Mesothelial cell of epicardium (in vitro differentiated cells): Measurements from ENCODE around the gene ATP9A. TPM values are rescaled to one million over a fixed set of nuclear protein-coding genes. Genes with fewer than 3 reads are reported as not detected.
A peak's percentile ranks its signal among the peaks of the same experiment; 100 is the strongest.

Experiments
- DNase-seq, 2 experiments: peaks; one replicate each; pipeline ENCODE4 v3.0.0; 2021; ENCODE audit warnings: low spot score in 2 of 2; ENCODE audit not compliant: unreplicated experiment in 2 of 2
- H3K27ac Mint-ChIP-seq: 2 replicates; pipeline ENCODE4 v1.8.0; 2021; ENCODE audit warnings: mixed read lengths
- H3K27me3 Mint-ChIP-seq: 2 replicates; pipeline ENCODE4 v1.8.0; 2021; ENCODE audit warnings: low read depth, mixed read lengths
- H3K36me3 Mint-ChIP-seq: 2 replicates; pipeline ENCODE4 v1.8.0; 2021; ENCODE audit warnings: mixed read lengths
- H3K4me1 Mint-ChIP-seq: 2 replicates; pipeline ENCODE4 v1.8.0; 2021; ENCODE audit warnings: mixed read lengths
- H3K4me3 Mint-ChIP-seq: 2 replicates; pipeline ENCODE4 v1.8.0; 2021; ENCODE audit warnings: mild to moderate bottlenecking, moderate library complexity, mixed read lengths
- H3K9me3 Mint-ChIP-seq: 2 replicates; pipeline ENCODE4 v1.8.0; 2021; ENCODE audit warnings: mixed read lengths
- CTCF ChIP-seq: fragments of 200-600 bp; sonication (generic); IDR thresholded peaks from one replicate; pipeline ENCODE4 v1.5.0; 2021; ENCODE audit warnings: antibody characterized with exemption; ENCODE audit not compliant: unreplicated experiment
- total RNA-seq: library from RNA; stranded (reverse); gene quantifications from 3 replicates; pipeline ENCODE4 v1.2.1, GENCODE V29; 2021

Gene ATP9A
- total RNA-seq, 1 donor from 2014 or later = 80.0 TPM

GRCh38 chr20:51720384-51720783 lies 47.8 kb downstream of the ATP9A start:
- Mint-ChIP-seq H3K4me1 (peaks cover 6% of the 10 kb centered on the region), H3K27ac (no peak overlapping the region), H3K4me3 (no peak overlapping the region), H3K9me3 (peaks cover 4% of the 10 kb centered on the region), H3K27me3 (no peaks in the 10 kb centered on the region), H3K36me3 (peaks cover 23% of the 10 kb centered on the region)
- no peak for TF ChIP-seq CTCF
- no peak for DNase-seq

DNA sequence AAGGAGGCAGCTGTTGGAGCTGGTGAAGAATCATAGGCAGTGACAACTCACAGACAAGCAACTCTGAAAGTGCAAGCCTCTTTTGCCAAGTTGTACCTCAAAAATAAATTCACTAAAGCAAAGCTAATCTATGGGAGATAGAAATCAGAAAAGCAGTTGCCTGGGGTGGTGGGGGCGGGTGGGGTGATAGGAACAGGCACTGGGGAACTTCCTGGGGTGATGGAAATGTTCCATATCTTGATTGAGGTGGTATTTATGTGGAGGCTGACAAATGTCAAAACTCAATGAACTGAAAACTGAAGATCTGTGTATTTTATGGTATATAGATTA lies 52.4 kb downstream of the ATP9A start:
- peaks cover 7% of the 10 kb centered on the region for H3K36me3 Mint-ChIP-seq
- DNase-seq = no peak
- no peaks in the 10 kb centered on the region for H3K27me3 Mint-ChIP-seq
- TF ChIP-seq CTCF = no peak
- no peaks in the 10 kb centered on the region for H3K9me3 Mint-ChIP-seq
- H3K4me3 Mint-ChIP-seq = no peak overlapping the region
- peaks cover 12% of the 10 kb centered on the region for H3K4me1 Mint-ChIP-seq
- peak overlapping the region; percentile 74 for H3K27ac Mint-ChIP-seq

GRCh38 chr20:51715163-51715855 lies 52.9 kb downstream of the ATP9A start:
- no peak for TF ChIP-seq CTCF
- H3K4me1 Mint-ChIP-seq = peaks cover 12% of the 10 kb centered on the region
- peak overlapping the region; percentile 74 for H3K27ac Mint-ChIP-seq
- no peak for DNase-seq
- no peaks in the 10 kb centered on the region for H3K9me3 Mint-ChIP-seq
- H3K36me3 Mint-ChIP-seq = peaks cover 12% of the 10 kb centered on the region
- no peaks in the 10 kb centered on the region for H3K27me3 Mint-ChIP-seq
- no peak overlapping the region for H3K4me3 Mint-ChIP-seq

DNA sequence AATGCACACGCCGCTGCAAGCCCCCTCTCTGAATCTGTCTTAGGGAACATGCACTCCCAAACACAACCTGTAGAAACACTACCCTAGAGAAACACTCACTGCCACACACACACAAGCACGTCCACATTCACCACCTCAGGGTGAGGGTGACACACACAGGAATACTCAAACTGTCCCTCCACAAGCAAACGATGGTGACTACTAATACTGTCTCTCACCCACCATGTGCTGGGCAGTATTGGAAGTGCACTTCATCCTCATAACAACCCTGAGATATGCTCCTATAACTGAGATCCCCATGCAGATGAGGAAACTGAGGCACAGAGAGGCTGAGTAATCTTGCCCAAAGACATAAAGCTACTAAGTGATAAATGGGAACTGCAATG lies 55.0 kb downstream of the ATP9A start:
- peaks cover 20% of the 10 kb centered on the region for H3K36me3 Mint-ChIP-seq
- no peak overlapping the region for H3K4me3 Mint-ChIP-seq
- TF ChIP-seq CTCF = no peak
- no peak overlapping the region for H3K27ac Mint-ChIP-seq
- peaks cover 12% of the 10 kb centered on the region for H3K4me1 Mint-ChIP-seq
- H3K9me3 Mint-ChIP-seq = no peaks in the 10 kb centered on the region
- no peaks in the 10 kb centered on the region for H3K27me3 Mint-ChIP-seq
- DNase-seq = no peak

- H3K27ac Mint-ChIP-seq = no peak overlapping the region
- TF ChIP-seq CTCF = peak; percentile 17
- DNase-seq = no peak
- H3K4me3 Mint-ChIP-seq = no peak overlapping the region
- peaks cover 12% of the 10 kb centered on the region for H3K4me1 Mint-ChIP-seq
- no peaks in the 10 kb centered on the region for H3K27me3 Mint-ChIP-seq
- H3K9me3 Mint-ChIP-seq = no peaks in the 10 kb centered on the region
- peaks cover 20% of the 10 kb centered on the region for H3K36me3 Mint-ChIP-seq
Measured at GRCh38 chr20:51712501-51713212, 55.5 kb downstream of the ATP9A start.
